HG02981 (cell line): Measurements from ENCODE around the gene PDE2A.
"Not testable (repeated sequence)": the region's sequence is repeated elsewhere in the genome, so short reads cannot be mapped to it uniquely, and the experiment has no call there.

Source experiments
- ATAC-seq: cut with Tn5 transposase; IDR thresholded peaks from one replicate; pipeline ENCODE4 v1.9.1; 2021; ENCODE audit warnings: mild to moderate bottlenecking, moderate library complexity; ENCODE audit not compliant: unreplicated experiment

Gene PDE2A

DNA sequence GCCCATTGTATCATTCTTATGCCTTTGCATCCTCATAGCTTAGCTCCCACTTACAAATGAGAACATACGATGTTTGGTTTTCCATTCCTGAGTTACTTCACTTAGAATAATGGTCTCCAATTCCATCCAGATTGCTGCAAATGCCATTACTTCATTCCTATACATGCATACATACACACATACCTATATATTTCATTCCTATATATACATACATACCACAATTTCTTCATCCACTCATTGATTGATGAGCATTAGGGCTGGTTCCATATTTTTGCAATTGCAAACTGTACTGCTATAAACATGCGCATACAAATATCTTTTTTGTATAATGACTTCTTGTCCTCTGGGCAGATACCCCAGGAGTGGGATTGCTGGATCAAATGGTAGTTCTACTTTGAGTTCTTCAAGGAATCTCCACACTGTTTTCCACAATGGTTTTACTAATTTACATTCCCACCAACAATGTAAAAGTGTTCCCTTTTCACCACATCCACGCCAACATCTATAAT is 119.2 kb downstream of the PDE2A start:
- not testable (repeated sequence) for ATAC-seq

DNA sequence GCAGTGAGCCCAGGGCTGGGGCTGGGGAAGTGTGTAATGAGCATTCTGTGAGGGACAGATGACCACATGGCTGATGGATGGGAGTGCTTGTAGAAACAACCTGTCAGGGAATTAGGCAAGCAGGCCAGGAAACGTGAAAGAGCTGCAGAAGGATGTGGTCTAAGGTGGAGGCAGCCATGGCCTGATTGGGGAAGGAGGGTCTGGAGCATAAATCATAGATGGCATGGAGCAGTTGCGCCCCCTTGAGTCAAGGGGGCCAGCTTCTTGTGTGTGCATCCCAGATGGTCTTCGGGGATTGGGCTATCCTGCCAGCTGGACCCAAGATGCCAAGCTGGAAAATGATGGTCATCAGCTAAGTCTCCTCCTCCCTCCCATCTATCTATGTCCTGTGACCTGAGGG is 120.5 kb downstream of the PDE2A start:
- ATAC-seq, result no peak

DNA sequence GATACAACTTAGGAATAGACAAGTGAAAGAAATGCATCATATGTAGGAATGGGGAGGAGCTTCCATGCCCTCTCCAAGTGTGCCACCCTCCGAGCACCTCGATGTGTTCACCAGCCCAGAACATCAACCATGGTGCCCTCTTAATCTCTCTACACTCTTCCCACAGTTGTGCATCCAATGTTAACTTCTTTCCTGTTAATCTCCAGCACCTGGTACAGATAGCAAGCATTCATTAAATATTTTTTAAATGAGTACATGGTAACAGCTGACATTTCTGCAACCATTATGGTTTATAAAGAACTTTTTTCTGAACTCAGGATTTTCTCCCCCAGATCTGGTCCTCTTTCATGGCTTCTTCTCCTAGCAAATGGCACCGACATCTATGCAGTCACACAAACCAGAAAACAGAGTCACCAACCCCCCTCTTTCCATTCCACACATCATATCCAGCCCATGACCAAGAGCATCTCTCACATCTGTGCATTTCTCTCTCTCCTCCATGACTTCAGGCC is 121.8 kb downstream of the PDE2A start:
- no peak for ATAC-seq

DNA sequence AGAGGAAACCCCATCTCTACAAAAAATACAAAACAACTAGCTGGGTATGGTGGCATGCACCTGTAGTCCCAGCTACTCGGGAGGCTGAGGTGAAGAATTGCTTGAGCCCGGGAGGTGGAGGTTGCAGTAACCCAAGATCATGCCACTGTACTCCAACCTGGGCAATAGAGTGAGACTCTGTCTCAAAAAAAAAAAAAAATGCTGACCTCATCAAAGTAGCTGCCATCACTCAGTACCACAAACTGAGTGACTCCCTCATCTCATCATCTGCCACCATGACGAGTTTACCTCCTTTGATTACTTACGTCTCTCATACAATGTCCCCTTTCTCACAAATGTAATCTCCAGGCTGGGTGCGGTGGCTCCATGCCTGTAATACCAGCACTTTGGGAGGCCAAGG is 122.7 kb downstream of the PDE2A start:
- ATAC-seq, result no peak

DNA sequence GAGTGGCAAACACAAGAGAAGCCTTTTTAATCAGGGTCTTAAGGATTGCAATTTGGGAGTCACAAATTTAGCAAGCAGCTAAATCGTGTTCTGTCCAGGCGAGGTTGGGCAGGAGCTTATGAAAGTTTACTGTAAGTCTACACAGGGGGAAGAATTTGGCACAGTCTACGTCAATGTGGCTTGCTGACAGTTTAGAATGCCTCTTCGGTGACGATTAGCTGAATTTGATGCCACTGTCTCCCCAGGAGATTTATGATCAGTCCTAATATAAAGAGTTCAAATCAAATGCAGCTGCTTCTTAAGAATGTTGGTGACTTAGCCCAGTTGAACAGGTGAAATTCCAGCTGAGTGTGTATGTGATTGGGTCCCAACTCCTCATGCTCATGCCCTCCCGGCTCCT is 125.8 kb downstream of the PDE2A start:
- no peak for ATAC-seq

DNA sequence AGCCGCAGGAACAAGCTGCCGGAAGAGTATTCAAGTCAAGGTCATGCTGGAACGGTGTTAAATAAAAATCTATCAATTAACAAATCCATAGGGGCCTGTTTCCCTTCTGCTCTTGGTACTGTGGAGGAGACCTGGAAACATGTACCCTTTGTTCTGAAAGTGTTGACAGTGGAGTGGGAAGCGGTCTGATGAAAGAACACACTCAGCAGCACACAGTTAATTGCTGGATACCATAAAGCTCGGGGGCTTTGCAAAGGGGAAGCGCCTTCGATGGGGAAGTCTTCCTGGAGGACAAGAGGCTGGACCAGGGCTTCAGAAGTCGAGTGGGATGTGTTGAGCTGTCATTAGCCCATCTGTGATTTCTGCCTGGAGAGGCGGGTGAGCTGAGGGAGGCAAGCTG is 127.4 kb downstream of the PDE2A start:
- no peak for ATAC-seq

DNA sequence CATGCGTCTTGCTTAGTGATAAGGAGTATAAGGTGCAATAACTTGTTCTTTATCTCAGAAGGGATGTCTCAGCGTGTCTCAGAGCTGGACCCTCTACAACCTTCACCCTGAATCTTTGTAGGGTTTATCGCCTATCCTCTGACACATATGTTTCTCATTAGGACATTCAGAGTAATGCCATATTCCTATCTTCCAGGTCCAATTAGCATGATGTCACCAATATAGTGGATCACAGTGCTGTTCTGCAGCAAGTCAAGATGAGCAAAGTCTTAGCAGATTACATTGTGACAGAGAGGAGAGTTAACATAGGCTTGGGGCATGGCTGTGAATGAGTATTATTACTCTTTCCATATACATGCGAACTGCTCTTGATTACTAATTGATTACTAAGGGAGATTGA is 129.6 kb downstream of the PDE2A start:
- no peak for ATAC-seq

DNA sequence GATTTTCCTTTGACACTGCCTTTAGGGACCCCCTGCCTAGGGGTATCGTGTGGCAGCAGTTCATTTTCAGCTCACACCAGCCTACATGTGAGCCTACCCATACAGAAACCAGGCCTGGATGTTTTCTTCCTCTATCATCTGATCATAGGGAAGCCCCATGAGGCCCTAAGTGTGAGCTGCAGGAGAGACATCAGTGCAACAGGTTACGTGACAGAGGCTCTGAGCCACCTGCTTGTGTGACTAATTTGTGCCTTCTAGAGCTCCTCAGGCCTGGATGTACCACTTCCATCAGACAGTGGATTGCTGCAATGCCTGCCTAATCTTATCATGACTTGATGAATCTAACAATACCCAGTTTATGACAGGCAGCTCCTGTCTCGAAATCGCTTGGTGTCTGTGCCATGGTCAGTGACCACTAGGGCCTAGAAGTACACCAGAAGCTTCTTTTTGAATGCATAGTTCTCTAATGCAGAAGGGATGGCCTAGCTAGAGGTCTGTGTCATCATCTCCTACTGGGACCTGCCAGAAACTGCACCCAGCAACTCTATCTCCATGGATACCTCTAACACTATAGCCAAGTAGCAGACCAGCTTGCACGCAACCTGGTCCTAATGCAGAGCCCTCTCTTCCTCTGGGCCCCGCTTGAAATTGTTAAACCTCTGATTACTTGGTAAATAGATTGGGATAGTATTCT is 130.2 kb downstream of the PDE2A start:
- no peak for ATAC-seq

DNA sequence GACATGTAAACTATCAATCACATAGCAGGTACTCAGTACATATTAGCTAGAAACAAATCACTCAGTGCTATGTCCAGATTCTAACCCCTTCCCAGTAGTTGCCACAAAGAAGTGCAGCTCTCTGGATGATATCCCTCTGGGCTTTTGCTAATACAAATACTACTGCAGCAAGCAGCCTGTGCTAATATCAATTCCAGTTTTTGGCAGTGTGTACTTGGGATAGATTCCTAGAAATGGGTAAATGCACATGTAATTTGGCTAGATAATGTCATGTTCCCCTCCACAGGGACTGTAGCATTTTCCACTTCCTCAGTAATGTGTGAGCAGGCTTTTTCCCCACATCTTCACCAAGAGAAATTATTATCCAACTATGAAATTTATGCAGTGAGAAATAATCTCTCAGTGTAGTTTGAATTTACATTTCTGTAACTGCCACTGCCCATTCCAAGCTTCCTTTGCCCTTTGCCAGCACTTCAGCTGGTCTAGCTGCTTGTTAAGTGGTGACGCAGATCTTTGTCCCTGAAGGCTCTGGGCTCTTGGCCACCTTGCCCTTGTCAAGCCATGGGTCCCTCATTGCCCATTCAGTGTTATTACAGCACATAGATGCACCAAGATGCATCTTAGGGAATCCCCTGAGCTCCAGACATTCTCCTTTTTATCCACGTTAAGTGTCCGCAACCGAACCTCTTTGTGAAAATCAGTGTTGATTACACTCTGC is 132.8 kb downstream of the PDE2A start:
- no peak for ATAC-seq

DNA sequence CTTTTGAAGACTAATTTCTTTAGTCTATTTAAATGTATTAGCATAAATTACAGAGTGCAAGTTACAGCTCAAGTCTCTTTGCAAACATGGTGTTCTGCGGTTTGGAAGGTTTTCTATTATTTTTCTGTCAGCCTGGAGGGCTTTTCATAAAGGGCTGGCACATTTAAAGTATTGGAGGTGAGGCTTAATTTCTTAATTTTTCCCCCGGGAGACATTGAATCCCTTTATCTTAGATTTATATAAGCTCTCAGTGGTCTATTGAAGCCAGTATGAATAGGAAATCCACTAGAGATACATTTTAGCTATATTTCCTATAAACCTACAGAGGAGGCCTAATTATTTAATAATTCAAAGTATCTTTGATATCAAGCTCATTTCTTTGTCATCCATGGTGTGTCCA is 137.2 kb downstream of the PDE2A start:
- no peak for ATAC-seq

DNA sequence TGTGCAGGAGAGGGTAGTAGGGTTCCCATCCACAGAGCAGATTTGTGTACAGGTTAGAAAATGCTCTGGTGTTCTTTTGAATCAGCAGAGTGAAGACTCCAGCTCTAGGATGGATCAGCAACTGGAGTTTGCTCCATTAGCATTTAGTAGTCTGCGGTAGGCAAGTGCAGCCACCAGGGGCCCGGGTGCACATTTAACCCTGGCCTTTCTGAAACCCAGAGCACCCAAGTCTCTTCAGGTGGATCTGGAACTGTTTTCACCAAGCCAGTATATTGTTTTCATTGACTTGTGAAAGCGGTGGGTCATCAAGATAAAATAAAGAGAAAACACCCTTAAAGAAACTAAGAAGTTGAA is 139.1 kb downstream of the PDE2A start:
- no peak for ATAC-seq

DNA sequence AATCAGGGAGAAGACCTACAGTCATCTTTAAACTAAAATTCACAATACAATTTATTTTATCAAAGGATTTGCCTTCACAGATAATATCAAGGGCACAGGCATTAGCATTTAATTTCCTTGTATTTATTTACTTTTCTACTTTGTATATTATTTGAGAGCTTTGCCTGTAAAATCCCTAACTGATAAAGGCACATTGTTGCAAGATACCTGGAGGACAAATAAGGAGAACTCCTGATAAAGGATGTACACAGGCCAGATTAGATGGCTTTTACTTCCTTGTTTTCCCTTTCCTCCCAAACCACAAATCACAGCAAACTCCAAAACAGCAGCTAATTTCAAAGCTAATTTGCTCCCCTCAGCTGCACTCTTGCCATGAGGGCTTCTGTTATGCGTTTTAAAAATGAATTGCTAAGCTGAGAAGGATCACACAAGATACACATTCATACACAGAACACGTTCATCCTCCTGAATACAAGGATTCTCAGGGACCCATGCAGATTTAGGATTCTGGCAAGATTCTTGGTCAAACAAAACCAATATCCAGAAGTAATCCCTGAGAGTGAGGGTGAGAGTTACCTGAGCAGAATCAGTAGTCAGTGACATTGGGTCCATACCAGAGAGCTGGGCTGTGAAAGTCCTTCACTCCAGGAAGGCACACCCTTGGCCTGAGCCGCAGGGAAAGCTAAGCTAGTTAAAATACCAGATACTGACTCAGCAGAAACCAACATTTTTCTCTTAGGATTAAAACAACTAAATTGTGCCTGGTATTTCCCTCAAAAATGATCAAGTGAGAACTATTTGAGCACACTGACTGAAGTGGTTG is 139.6 kb downstream of the PDE2A start:
- ATAC-seq, result no peak

DNA sequence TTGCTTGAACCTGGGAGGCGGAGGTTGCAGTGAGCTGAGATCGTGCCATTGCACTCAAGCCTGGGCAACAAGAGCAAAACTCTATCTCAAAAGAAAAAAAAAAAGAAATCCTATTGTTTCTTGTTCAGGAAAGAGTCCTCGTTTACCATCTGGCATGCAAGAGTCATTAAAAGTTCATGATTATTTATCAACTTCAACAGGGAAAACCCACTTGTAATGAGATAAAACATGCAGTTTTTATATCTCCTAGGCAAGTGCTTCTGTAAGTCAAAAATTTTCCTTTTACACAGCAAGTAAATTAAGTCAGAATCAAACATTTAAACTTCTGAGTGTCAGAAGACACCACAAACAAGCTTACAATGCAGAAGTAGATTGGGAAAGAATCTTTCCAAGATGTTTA is 145.2 kb downstream of the PDE2A start:
- ATAC-seq, result no peak

DNA sequence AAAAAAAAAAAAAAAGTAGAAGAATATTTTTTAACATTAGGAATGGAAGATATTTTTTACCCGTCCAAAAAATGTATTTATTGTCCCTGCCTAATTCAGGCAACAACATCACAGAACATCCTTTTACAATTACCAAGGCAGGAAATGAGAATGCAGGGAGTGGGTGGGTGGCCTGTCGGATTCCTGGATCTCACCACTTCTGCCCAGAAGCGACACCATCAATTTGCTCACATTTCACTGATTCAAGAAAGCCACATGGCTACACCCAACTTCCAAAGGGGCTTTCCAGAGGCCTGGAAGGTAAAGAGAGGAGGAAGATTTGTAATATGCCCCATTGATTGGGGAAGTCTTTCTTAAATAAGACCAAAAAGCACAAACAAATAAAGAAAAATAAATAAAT is 146.1 kb downstream of the PDE2A start:
- ATAC-seq, result no peak
